ENCODE measurements around the gene UHRF2.

Gene UHRF2

GRCh38 chr9:6426117-6426516 lies 13.1 kb downstream of the UHRF2 start:
- in situ Hi-C loops (cut with MboI; ENCODE audit: low sequenced_read_pairs), result no loop called here

DNA sequence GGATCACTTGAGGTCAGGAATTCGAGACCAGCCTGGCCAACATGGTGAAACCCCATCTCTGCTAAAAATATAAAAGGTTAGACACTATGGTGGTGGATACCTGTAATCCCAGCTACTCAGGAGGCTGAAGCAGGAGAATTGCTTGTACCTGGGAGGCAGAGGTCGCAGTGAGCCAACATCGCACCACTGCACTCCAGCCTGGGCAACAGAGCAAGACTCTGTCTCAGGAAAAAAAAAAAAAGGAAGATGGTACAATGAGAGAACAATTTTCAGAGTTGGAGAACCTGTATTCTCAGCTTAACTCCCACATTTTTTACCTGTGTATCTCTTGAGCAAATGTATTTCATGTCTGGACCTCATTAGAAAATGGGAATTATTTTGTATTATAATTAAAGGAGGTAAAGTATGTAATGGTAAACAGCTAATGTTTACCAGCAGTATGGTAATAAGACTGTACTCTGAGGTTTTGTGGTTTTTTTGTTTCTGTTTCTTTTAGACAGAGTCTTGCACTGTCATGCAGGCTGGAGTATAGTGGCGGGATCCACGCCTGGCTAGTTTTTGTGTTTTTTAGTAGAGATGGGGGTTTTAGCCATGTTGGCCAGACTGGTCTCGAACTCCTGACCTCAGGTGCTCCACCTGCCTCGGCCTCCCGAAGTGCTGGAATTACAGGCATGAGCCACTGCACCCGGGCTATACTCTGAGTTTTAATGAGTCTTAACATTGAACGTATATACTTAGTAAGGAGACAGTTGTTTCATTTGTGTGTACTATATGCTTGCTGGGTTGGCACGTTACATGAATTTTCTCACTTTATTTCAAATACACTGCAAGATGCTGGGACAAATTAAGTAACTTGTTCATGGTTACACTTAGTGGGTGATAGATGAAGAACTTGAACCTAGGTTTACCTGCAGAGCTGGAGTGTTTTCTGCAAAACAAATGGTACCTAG lies 16.2 kb downstream of the UHRF2 start:
- in situ Hi-C loops (cut with MboI; ENCODE audit: low sequenced_read_pairs), result no loop called here

DNA sequence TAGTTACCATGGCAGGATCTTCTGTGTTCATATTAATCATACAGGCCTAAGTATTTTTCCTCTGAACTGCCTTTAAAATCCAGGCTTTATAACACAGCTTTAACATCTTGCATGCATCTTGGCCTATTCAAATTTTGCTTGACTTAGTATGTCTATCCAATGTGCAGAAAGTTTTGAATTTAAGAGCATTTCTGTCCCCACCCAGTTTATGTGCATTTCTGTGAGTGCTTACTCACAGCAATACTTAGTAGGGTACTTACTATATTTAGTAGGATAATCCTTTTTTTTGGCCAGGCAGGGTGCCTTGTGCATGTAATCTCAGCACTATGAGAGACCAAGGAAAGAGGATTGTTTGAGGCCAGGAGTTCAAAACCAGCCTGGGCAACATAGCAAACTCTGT lies 18.0 kb downstream of the UHRF2 start:
- in situ Hi-C loops (cut with MboI; ENCODE audit: low sequenced_read_pairs), result no loop called here

DNA sequence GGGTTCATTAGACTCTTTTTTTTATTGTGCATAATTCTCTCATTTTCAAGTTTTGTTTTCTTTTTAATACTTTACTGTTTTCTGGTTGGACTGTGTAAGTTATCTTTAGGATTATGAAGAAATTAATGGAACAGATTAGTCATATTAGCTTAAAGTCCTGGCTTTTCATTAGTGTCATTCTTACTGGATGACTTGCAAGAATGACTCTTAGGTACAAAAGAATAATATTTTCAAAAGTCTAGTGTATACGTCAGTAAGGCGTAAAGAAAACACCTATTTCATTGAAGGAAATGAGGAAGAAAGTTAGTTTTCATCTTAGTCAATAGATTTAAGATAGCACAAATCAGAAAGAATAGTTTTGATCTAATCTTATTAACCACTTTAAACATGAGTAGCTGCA lies 20.4 kb downstream of the UHRF2 start:
- in situ Hi-C loops (cut with MboI; ENCODE audit: low sequenced_read_pairs), result no loop called here

GRCh38 chr9:6439051-6439703 lies 26.2 kb downstream of the UHRF2 start:
- in situ Hi-C loops (cut with MboI; ENCODE audit: low sequenced_read_pairs), result no loop called here

GRCh38 chr9:6440405-6440804 lies 27.4 kb downstream of the UHRF2 start:
- in situ Hi-C loops (cut with MboI; ENCODE audit: low sequenced_read_pairs), result no loop called here

- in situ Hi-C loops (cut with MboI; ENCODE audit: low sequenced_read_pairs), result no loop called here
Measured at GRCh38 chr9:6441269-6441668, 28.3 kb downstream of the UHRF2 start.

DNA sequence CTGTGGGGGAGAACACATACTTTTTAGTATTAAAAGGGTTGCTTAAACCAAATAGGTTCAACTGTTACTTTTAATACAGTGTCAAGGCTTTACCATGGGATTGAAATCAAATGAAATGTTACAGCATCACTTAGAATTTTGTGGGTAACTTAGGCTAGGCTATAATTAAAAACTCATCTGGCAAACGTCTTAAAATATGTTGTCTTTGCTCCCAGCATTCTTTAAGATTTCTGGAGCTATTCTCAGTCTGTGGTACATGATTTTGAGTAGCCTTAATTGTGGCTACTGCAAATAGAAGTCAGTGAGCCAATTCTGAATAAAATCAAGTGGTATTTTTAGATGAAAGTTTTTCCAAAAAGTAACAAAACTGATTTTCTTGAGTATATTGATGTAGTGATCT lies 30.7 kb downstream of the UHRF2 start:
- in situ Hi-C loops (cut with MboI; ENCODE audit: low sequenced_read_pairs), result no loop called here

- in situ Hi-C loops (cut with MboI; ENCODE audit: low sequenced_read_pairs), result no loop called here
Measured at GRCh38 chr9:6444128-6444527, 31.1 kb downstream of the UHRF2 start.

- in situ Hi-C loops (cut with MboI; ENCODE audit: low sequenced_read_pairs), result no loop called here
Measured at GRCh38 chr9:6449086-6449485, 36.1 kb downstream of the UHRF2 start.

DNA sequence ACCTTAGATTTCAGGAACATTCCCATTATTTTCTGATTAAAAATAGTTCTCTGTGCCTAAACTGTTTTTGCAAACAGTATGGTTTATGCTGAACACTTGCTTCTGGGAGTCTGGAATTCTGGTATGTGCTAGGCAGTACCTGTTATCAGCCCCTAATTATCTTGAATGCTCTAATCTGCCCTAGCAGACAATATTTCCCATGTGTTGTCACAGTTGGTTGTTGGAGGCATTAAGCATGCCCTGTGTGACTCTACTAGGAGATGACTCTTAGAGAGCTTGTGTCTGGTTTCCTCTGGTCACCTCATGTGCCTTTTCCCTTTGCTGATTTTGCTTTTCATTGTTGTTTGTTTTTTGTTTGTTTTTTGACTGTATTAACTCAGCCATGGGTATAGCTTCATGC lies 36.6 kb downstream of the UHRF2 start:
- in situ Hi-C loops (cut with MboI; ENCODE audit: low sequenced_read_pairs), result loop anchor here (25.0 kb wide), 1 partner anchor 113 kb away; no protein-coding TSS in a partner anchor

DNA sequence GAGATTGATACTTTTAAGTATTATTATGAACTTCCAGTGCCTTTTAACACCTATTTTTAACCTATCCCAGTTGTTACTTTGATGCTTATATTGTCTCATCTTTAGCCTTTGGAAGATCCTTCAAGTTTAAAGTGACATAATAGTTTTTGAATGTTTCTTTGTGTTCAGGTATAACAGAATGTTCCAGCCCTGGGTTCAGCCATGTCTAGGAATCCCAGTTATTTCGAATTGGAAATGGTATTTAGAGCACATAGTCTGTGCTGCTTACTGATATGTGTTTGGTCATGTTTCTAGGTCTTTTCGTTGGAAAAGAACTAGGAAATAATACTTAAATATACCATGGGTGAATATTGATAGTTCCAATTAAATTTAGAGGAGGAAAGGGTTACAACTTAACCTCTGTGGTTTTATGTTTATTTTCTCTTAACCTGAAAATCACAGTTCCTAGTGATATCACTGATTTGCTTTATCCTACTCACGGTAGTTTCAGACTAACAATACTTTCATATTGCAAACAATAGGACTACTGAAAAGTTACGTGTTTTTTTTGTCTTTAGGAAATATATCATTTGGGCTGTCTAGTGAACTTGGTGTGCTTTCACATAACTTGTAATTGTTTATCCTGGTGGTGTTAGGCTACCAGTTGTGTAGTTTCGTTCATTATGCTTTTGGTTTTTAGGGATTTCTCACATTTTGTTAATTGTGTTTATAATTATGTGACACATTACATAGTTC lies 37.8 kb downstream of the UHRF2 start:
- in situ Hi-C loops (cut with MboI; ENCODE audit: low sequenced_read_pairs), result loop anchor here (25.0 kb wide), 1 partner anchor 111 kb away; no protein-coding TSS in a partner anchor

DNA sequence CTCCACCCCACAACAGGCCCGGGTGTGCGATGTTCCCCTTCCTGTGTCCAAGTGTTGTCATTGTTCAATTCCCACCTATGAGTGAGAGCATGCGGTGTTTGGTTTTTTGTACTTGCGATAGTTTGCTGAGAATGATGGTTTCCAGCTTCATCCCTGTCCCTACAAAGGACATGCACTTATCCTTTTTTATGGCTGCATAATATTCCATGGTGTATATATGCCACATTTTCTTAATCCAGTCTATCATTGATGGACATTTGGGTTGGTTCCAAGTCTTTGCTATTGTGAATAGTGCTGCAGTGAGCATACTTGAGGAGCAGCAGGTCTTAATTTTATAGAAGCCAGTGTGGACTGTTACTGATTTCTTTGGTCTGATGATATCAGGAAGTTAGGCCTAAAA lies 42.3 kb downstream of the UHRF2 start:
- in situ Hi-C loops (cut with MboI; ENCODE audit: low sequenced_read_pairs), result loop anchor here (25.0 kb wide), 1 partner anchor 107 kb away; no protein-coding TSS in a partner anchor

DNA sequence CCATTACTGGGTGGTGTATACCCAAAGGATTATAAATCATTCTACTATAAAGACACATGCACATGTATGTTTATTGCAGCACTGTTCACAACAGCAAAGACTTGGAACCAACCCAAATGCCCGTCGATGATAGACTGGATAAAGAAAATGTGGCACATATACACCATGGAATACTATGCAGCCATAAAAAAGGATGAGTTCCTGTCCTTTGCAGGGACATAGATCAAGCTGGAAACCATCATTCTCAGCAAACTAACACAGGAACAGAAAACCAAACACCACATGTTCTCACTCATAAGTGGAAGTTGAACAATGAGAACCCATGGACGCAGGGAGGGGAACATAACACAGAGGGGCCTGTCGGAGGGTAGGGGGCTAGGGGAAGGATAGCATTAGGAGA lies 45.7 kb downstream of the UHRF2 start:
- in situ Hi-C loops (cut with MboI; ENCODE audit: low sequenced_read_pairs), result loop anchor here (25.0 kb wide), 1 partner anchor 104 kb away; no protein-coding TSS in a partner anchor

- in situ Hi-C loops (cut with MboI; ENCODE audit: low sequenced_read_pairs), result loop anchor here (25.0 kb wide), 1 partner anchor 103 kb away; no protein-coding TSS in a partner anchor
Measured at GRCh38 chr9:6459718-6460117, 46.7 kb downstream of the UHRF2 start.

- in situ Hi-C loops (cut with MboI; ENCODE audit: low sequenced_read_pairs), result loop anchor here (25.0 kb wide), 1 partner anchor 102 kb away; no protein-coding TSS in a partner anchor
Measured at GRCh38 chr9:6460189-6460768, 47.3 kb downstream of the UHRF2 start.

DNA sequence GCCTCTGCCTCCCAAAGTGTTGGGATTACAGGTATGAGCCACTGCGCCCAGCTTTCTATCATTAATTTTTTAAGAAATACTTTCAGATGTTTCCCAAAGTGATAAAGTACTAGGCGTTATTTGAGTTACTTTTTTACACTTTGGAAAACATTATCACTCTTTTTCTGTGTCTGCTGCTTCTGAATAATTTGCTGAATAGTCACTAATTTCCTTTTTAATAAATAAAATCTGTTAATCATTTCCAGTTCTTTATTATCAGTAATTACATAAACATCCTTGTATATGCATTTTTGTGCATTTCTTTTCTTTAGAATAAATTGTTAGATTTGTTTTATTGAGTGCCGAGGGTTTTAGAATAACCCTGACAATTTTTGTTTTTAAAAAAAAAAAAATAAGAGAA lies 48.6 kb downstream of the UHRF2 start:
- in situ Hi-C loops (cut with MboI; ENCODE audit: low sequenced_read_pairs), result loop anchor here (25.0 kb wide), 1 partner anchor 101 kb away; no protein-coding TSS in a partner anchor

DNA sequence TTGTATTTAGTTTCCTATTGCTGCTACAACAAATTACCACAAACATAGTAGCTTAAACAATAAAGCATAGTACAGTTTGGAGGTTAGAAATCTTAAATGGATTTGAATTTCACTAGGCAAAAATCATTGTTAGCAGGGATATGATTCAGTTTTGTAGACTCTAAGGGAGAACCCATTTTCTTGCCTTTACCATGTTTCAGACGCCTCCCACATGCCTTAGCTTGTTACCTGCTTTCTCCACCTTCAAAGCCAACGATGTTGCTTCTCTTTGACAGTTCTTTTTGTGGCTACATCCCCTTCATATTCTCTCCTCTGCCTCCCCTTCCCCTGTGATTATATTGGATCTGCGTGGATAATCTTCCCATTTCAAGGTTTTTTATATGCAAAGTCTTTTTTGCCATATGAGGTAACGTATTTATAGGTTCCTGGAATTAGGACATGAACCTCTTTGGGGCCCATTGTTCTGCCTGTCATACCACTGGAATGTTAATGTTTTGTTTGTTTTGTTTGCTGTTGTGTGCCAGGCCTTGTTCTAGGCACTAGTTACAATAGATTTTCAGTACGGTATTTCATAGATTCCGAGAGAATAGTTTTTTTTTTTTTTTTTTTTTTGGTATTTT lies 54.1 kb downstream of the UHRF2 start:
- in situ Hi-C loops (cut with MboI; ENCODE audit: low sequenced_read_pairs), result loop anchor here (25.0 kb wide), 1 partner anchor 95 kb away; no protein-coding TSS in a partner anchor

- in situ Hi-C loops (cut with MboI; ENCODE audit: low sequenced_read_pairs), result loop anchor here (25.0 kb wide), 1 partner anchor 91 kb away; no protein-coding TSS in a partner anchor
Measured at GRCh38 chr9:6471231-6471850, 58.3 kb downstream of the UHRF2 start.

DNA sequence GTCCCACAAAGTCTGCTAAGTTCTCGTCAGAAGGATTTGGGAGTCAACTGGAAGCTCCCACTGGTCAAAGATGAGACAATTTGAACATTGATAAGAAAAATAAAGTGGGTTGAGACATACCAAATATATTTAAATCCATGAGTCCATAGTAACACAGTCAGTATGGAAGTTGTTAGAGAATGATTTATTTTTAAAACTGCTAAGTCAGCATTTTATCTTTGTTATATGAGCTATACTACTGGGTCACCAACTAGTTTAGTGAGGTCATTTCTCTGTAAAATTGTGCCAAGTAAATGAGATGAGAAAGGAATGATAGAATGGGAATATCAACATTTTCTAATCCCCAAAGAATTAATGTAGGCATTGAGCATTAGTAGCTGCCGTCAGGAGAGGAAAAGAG lies 60.2 kb downstream of the UHRF2 start:
- in situ Hi-C loops (cut with MboI; ENCODE audit: low sequenced_read_pairs), result loop anchor here (25.0 kb wide), 1 partner anchor 89 kb away; no protein-coding TSS in a partner anchor

All from HL-60/S4 treated with retinoic acid at 250 ng/mL for 4 days and 3 days (cell line).